RWPE1 (cell line): ENCODE results near the gene KRTAP15-1.
A peak's percentile ranks its signal among the peaks of the same experiment; 100 is the strongest.

Experiments
- CTCF ChIA-PET: fragments of 350-600 bp; sonication (Branson Sonifier 250); formaldehyde crosslinking; extraction: SDS; loops from one replicate; lab custom pipeline; 2021; lab: Yijun Ruan, JAX
- POLR2A ChIA-PET: fragments of 400-600 bp; formaldehyde crosslinking; extraction: SDS; loops from one replicate; lab custom pipeline; 2020; ENCODE audit warnings: antibody characterized with exemption; ENCODE audit not compliant: low non-redundant PET; lab: Yijun Ruan, JAX
- DNase-seq: peaks from one replicate; pipeline ENCODE4 v3.0.0; 2012; ENCODE audit warnings: low spot score
- H3K27ac ChIP-seq: fragments of 450-650 bp; 2 replicates; pipeline ENCODE4 v1.5.1; 2017
- TF ChIP-seq, protein P1 (sequence below): fragments of 450-650 bp; conservative IDR thresholded peaks from 2 replicates; pipeline ENCODE4 v1.5.1; 2017; ENCODE audit warnings: low read depth, mild to moderate bottlenecking

Gene KRTAP15-1

DNA sequence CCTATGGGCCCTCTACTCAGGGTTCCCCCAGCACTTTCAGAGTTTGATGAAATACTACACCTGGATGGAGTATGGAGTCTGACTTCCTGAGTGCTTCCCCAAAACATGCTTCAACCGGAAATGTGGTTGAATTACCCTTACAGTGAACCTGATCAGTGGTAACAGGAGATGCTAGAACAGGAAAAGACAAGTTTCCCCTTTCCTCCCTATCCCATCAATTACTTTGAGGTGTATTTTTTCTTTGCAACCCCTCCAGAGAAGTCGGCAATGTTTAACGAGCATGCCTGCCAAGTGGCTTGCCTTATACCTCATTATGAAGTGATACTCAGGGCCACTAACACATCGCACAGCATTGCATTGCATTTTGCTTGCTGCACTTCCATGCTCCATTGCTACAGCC lies 7.0 kb downstream of the KRTAP15-1 start:
- TF ChIP-seq, protein P1, sequence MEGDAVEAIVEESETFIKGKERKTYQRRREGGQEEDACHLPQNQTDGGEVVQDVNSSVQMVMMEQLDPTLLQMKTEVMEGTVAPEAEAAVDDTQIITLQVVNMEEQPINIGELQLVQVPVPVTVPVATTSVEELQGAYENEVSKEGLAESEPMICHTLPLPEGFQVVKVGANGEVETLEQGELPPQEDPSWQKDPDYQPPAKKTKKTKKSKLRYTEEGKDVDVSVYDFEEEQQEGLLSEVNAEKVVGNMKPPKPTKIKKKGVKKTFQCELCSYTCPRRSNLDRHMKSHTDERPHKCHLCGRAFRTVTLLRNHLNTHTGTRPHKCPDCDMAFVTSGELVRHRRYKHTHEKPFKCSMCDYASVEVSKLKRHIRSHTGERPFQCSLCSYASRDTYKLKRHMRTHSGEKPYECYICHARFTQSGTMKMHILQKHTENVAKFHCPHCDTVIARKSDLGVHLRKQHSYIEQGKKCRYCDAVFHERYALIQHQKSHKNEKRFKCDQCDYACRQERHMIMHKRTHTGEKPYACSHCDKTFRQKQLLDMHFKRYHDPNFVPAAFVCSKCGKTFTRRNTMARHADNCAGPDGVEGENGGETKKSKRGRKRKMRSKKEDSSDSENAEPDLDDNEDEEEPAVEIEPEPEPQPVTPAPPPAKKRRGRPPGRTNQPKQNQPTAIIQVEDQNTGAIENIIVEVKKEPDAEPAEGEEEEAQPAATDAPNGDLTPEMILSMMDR, result no peak
- ChIA-PET CTCF (interaction anchor here (0.6 kb wide), 1 partner anchor 106 kb away, joined by 3 read pairs; no protein-coding TSS in a partner anchor), POLR2A (no interaction called here)
- H3K27ac ChIP-seq, result no peak overlapping the region
- DNase-seq, result no peak

DNA sequence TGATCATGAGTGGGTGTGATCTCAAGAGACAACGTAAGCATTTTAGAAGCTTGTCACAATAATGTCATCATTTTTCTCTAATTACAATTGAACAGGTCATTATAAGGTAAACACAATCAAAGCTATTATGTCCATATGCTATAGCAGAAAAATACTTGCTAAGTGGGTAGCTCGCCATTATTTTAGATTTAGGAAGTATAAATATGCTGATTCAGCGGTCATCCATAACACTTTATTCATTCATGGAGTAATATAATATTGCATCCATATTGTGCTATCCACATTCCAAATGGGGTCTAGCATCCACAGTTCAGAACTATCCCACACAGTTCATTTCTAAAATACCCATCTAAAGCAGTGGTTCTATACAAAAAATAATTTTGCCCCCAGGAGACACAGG lies 8.4 kb downstream of the KRTAP15-1 start:
- TF ChIP-seq, protein P1, result no peak
- DNase-seq, result no peak
- ChIA-PET POLR2A (no interaction called here), CTCF (interaction anchor here (0.6 kb wide), 2 partner anchors 16 to 156 kb away, joined by 5 to 6 read pairs; no protein-coding TSS in a partner anchor)
- H3K27ac ChIP-seq, result no peak overlapping the region

DNA sequence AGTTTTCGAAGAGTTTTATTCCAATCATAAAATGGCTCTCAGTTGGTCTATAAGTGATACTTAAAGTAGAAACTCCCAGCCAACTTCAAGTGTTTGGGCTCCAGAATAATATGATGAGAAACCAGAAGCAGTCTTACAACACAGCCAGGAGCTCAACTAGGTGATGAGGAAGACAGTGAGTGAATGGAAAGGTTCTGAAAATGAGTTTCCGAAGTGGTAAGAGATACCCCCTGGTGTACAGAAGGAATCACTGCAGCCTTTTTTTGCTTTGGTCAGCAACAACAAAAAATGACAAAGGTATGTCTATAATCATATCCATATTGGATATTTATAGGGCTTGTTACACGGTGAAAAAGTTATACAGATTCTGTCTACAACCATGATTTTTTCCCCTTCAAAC lies 23.6 kb downstream of the KRTAP15-1 start:
- CTCF ChIA-PET, result interaction anchor here (0.6 to 0.7 kb wide), 2 partner anchors 15 to 419 kb away, joined by 3 to 5 read pairs; no protein-coding TSS in a partner anchor

DNA sequence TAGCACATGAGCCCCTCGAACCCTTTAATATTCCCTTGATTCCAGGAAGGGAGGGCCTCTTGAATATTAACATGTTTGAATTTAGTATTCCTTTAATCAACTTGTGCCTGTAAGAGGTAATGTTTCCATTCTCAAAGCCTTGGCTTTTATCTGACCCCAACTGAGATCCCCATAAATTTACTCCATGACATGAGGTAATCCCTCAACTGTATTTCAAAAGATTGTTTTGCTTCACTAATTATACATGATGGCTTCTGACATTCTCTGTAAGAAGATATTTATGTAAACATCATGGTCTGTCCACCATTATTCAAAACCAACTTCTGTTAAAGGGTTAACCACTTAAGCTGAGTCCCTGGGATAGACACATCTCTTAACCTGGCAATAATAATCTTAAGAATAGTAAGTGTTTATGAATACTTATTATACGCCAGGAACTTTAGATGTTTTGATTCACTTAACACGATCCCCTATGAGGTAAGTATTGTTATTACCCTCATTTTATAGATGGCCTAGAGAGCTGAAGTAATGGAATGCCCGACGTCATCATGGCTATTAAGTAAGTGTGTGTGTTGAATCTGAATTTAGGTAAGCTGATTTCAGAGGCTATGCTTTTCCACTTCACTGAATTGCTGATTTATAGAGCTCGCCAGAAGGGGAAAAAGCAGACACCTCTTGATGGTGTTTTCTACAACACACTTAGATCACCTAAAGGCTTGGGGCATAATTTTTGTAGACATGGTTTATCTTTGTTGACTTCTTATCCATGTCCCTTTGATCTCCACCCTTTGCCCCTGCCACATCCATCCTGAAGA lies 29.0 kb downstream of the KRTAP15-1 start:
- POLR2A ChIA-PET, result no interaction called here
- H3K27ac ChIP-seq, result no peak overlapping the region
- TF ChIP-seq, protein P1, result no peak
- no peak for DNase-seq
- CTCF ChIA-PET, result no interaction called here

More for the DNA sequence above, 23.6 kb downstream of the KRTAP15-1 start:
- POLR2A ChIA-PET, result no interaction called here
- H3K27ac ChIP-seq, result no peak overlapping the region
- TF ChIP-seq, protein P1, result peak; percentile 70
- DNase-seq, result peak; percentile 4

DNA sequence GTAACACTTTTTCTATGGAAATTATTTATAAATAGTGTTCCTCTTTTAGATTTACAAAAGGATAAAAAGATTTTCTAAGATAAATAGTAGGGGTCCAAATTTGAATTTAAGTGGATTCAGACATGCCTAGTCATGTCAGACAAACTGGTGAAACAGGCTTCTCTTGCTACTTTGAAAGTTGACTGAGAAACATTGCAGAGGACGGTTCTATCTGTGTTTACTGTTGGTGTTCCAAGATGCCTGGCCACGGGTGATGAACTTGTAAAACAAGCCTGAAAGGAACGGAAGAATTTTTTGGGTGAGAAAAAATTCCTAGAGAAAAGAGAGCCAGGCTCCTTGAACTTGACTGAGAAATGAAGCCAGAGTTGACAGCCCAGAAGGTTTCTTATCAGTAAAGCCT lies 37.9 kb downstream of the KRTAP15-1 start:
- TF ChIP-seq, protein P1, result no peak
- ChIA-PET CTCF (no interaction called here), POLR2A (no interaction called here)
- no peak overlapping the region for H3K27ac ChIP-seq
- DNase-seq, result peak; percentile 4

DNA sequence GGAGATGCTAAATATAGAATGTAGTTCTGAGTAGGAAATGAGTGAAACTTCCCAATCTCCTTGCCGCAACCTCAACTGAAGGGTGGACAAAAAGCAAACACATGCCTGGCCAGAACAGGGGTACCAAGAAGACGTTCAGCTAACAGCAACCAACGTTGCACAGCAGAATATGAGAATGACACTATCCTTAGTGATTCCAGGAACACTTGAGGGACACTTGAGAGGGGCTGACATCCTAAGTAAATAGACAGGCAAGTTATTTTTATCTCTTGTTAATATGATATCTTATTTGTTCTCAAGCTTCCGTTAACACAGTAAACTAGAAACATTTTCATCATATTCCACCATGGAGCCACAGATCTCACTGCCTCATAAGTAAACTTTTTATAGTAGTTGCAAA lies 39.2 kb downstream of the KRTAP15-1 start:
- no peak overlapping the region for H3K27ac ChIP-seq
- CTCF ChIA-PET, result interaction anchor here (0.6 kb wide), 1 partner anchor 27 kb away, joined by 3 read pairs; no protein-coding TSS in a partner anchor
- DNase-seq, result no peak
- TF ChIP-seq, protein P1, result no peak
- POLR2A ChIA-PET, result no interaction called here
